SK-N-SH (cell line): Measurements from ENCODE around the gene HTT. TPM values are rescaled to one million over a fixed set of nuclear protein-coding genes. Genes with fewer than 3 reads are reported as not detected.

ENCODE experiments used
- CTCF ChIA-PET: fragments of 300-600, 350-600 bp; formaldehyde crosslinking; extraction: SDS; loops from one replicate; lab custom pipeline; 2021; lab: Yijun Ruan, JAX
- POLR2A ChIA-PET: fragments of 350-600 bp; sonication (Branson Sonifier 250); formaldehyde crosslinking; extraction: SDS; loops from one replicate; lab custom pipeline; 2020; ENCODE audit warnings: antibody characterized with exemption, inconsistent platforms; lab: Yijun Ruan, JAX
- DNase-seq: peaks from one replicate; pipeline ENCODE4 v3.0.0; 2012
- H2AFZ ChIP-seq: fragments of 200-600 bp; sonication (generic); 2 replicates; pipeline ENCODE4 v1.8.1; 2016; ENCODE audit warnings: antibody characterized with exemption, mild to moderate bottlenecking, low read depth
- H3F3A ChIP-seq: fragments of 200-600 bp; sonication (generic); replicated peaks from 2 replicates; pipeline ENCODE3; 2016; ENCODE audit warnings: antibody characterized with exemption, mild to moderate bottlenecking; ENCODE audit not compliant: insufficient read depth
- H3K27ac ChIP-seq, 2 experiments: fragments of 200-500 bp in 1 of 2; fragments of 200-600 bp in 1 of 2; sonication (Bioruptor generic) in 1 of 2; sonication (generic), shearing (Covaris generic) in 1 of 2; 2 replicates each; pipeline versions ENCODE4 v1.5.1 to v1.6.1; 2014 to 2016; ENCODE audit warnings: low read depth in 2 of 2, inconsistent platforms in 1 of 2, low read length in 1 of 2, mild to moderate bottlenecking in 1 of 2, mixed read lengths in 1 of 2
- H3K27me3 ChIP-seq: fragments of 200-600 bp; sonication (generic), shearing (Covaris generic); 2 replicates; pipeline ENCODE4 v1.6.1; 2016; ENCODE audit warnings: mixed run types; ENCODE audit not compliant: insufficient read depth
- H3K36me3 ChIP-seq, 2 experiments: fragments of 200-500 bp in 1 of 2; fragments of 200-600 bp in 1 of 2; sonication (Bioruptor generic) in 1 of 2; sonication (generic) in 1 of 2; replicated peaks in 1 of 2; 2 replicates each; pipeline versions ENCODE3 to v1.5.1; 2014 to 2016; ENCODE audit warnings: low read length in 1 of 2, mild to moderate bottlenecking in 1 of 2; ENCODE audit not compliant: insufficient read depth in 2 of 2, control insufficient read depth in 1 of 2
- H3K4me1 ChIP-seq, 2 experiments: fragments of 200-500 bp in 1 of 2; fragments of 200-600 bp in 1 of 2; sonication (Bioruptor generic) in 1 of 2; sonication (generic), shearing (Covaris generic) in 1 of 2; 2 replicates each; pipeline versions ENCODE4 v1.5.1 to v1.6.1; 2014 to 2016; ENCODE audit warnings: low read depth in 1 of 2, low read length in 1 of 2, mixed run types in 1 of 2; ENCODE audit not compliant: insufficient read depth in 2 of 2, control insufficient read depth in 1 of 2
- H3K4me2 ChIP-seq: fragments of 200-600 bp; sonication (generic), shearing (Covaris generic); 2 replicates; pipeline ENCODE4 v1.6.1; 2017; ENCODE audit warnings: mixed run types
- H3K4me3 ChIP-seq, 2 experiments: fragments of 200-500 bp in 1 of 2; fragments of 200-600 bp in 1 of 2; sonication (Bioruptor generic) in 1 of 2; sonication (generic), shearing (Covaris generic) in 1 of 2; 2 replicates each; pipeline versions ENCODE4 v1.5.1 to v1.8.1; 2014 to 2016; ENCODE audit warnings: low read depth in 2 of 2, inconsistent platforms in 1 of 2, low read length in 1 of 2, mild to moderate bottlenecking in 1 of 2, mixed read lengths in 1 of 2, moderate library complexity in 1 of 2
- H3K79me2 ChIP-seq: fragments of 200-600 bp; sonication (generic); 2 replicates; pipeline ENCODE4 v1.8.1; 2017; ENCODE audit warnings: mild to moderate bottlenecking; ENCODE audit not compliant: insufficient read depth
- H3K9ac ChIP-seq: fragments of 200-600 bp; sonication (generic); 2 replicates; pipeline ENCODE4 v1.6.1; 2017; ENCODE audit warnings: mixed run types
- H3K9me2 ChIP-seq: fragments of 200-600 bp; sonication (generic); 2 replicates; pipeline ENCODE4 v1.6.1; 2017; ENCODE audit warnings: mixed run types
- H3K9me3 ChIP-seq: fragments of 200-600 bp; sonication (generic); 2 replicates; pipeline ENCODE4 v1.6.1; 2017; ENCODE audit warnings: mixed run types, mild to moderate bottlenecking, moderate library complexity
- H4K20me1 ChIP-seq: fragments of 200-600 bp; sonication (generic); 2 replicates; pipeline ENCODE4 v1.6.1; 2017; ENCODE audit warnings: mild to moderate bottlenecking, mixed run types; ENCODE audit not compliant: insufficient read depth
- ELF1 ChIP-seq: IDR thresholded peaks from 2 replicates; pipeline ENCODE4 v1.4.0; 2012
- EP300 ChIP-seq, 2 experiments: IDR thresholded peaks; 2 replicates each; pipeline versions ENCODE4 v1.4.0 to v1.6.1; 2012; ENCODE audit warnings: borderline replicate concordance in 1 of 2, low read depth in 1 of 2, low read length in 1 of 2
- FOSL2 ChIP-seq: IDR thresholded peaks from 2 replicates; pipeline ENCODE4 v1.4.0; 2012; ENCODE audit warnings: low read depth, mild to moderate bottlenecking, moderate library complexity, borderline replicate concordance
- FOXM1 ChIP-seq: IDR thresholded peaks from 2 replicates; pipeline ENCODE4 v1.4.0; 2012; ENCODE audit warnings: low read depth, mild to moderate bottlenecking
- GABPA ChIP-seq: IDR thresholded peaks from 2 replicates; pipeline ENCODE4 v1.4.0; 2012; ENCODE audit warnings: low read depth, mild to moderate bottlenecking
- GATA2 ChIP-seq: sonication (generic); formaldehyde crosslinking; IDR thresholded peaks from 2 replicates; pipeline ENCODE4 v1.5.0; 2020; ENCODE audit warnings: mild to moderate bottlenecking, missing genetic modification reagents
- JUND ChIP-seq: IDR thresholded peaks from 2 replicates; pipeline ENCODE4 v1.4.0; 2012
- MXI1 ChIP-seq: IDR thresholded peaks from 2 replicates; pipeline ENCODE4 v1.6.1; 2012; ENCODE audit warnings: mild to moderate bottlenecking, low read depth, low read length, improper control_type of control experiment
- NFIC ChIP-seq: IDR thresholded peaks from 2 replicates; pipeline ENCODE4 v1.4.0; 2012; ENCODE audit warnings: borderline replicate concordance
- NRF1 ChIP-seq: IDR thresholded peaks from 2 replicates; pipeline ENCODE4 v1.6.1; 2012; ENCODE audit warnings: low read depth, mild to moderate bottlenecking, low read length
- RFX5 ChIP-seq: IDR thresholded peaks from 2 replicates; pipeline ENCODE4 v1.6.1; 2012; ENCODE audit warnings: mild to moderate bottlenecking, improper control_type of control experiment, low read length
- RXRA ChIP-seq: IDR thresholded peaks from 2 replicates; pipeline ENCODE4 v1.4.0; 2012; ENCODE audit warnings: low read depth, mild to moderate bottlenecking, borderline replicate concordance
- SMC3 ChIP-seq: IDR thresholded peaks from 2 replicates; pipeline ENCODE4 v1.6.1; 2012; ENCODE audit warnings: low read depth, low read length, improper control_type of control experiment
- TAF1 ChIP-seq: IDR thresholded peaks from 2 replicates; pipeline ENCODE4 v1.6.1; 2012; ENCODE audit warnings: low read depth, mild to moderate bottlenecking, low read length, moderate library complexity, borderline replicate concordance
- TCF12 ChIP-seq: IDR thresholded peaks from 2 replicates; pipeline ENCODE4 v1.4.0; 2012
- TEAD4 ChIP-seq: IDR thresholded peaks from 2 replicates; pipeline ENCODE4 v1.4.0; 2012; ENCODE audit warnings: mild to moderate bottlenecking, borderline replicate concordance; ENCODE audit not compliant: insufficient read depth
- WGBS: methylation state at CpG from one replicate; pipeline ENCODE4 v1.1.6; 2017; ENCODE audit warnings: low lambda C conversion rate; 5-methylcytosine and 5-hydroxymethylcytosine counted together
- polyA plus RNA-seq, 3 experiments: library from polyadenylated mRNA; depleted of rRNA; stranded (reverse); fragments of >200 nt; gene quantifications; 2 replicates each; pipeline ENCODE4 v1.2.3, GENCODE V29; 2012
- TF ChIP-seq, protein P1 (sequence below): IDR thresholded peaks from 2 replicates; pipeline ENCODE4 v1.6.1; 2012; ENCODE audit warnings: mild to moderate bottlenecking, low read depth, low read length, moderate library complexity
- TF ChIP-seq, protein P2 (sequence below): fragments of 150-350 bp; IDR thresholded peaks from 2 replicates; pipeline ENCODE4 v1.6.1; 2016; ENCODE audit warnings: mild to moderate bottlenecking, low read depth, low read length
- TF ChIP-seq, protein P3 (sequence below): IDR thresholded peaks from 2 replicates; pipeline ENCODE4 v1.4.0; 2012; ENCODE audit warnings: low read depth, borderline replicate concordance
- TF ChIP-seq, protein P4 (sequence below): IDR thresholded peaks from 2 replicates; pipeline ENCODE4; 2012

HTT gene
- polyA plus RNA-seq, 1 of the 3 experiments (the other 2 are of a cell fraction) = 11.3 TPM

DNA sequence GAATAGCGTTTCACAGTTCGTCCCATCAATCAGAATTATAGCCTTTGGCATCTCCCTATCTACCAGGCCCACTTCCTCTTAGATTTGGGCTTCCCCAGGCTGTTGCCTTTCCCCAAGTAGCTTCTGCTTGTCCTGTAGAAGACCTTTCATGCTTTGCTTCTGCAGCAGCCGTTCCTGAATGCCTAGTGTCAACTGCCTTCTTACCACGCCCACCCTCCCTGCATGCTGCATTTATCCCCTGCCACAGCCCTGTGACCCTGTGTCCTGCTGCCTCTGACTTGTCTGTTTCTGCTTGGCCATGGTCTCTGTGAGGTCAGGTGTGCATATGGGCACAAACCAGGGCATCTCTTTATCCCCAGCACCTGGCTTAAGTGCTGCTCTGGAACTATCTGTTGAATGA lies 56.3 kb downstream of the HTT start:
- H3K27ac ChIP-seq = no peak overlapping the region
- no peak overlapping the region for H2AFZ ChIP-seq
- H3K36me3 ChIP-seq = peaks cover 78 to 83% of the 10 kb centered on the region in 2 experiments
- no peaks in the 10 kb centered on the region for H3K9me2 ChIP-seq
- CTCF ChIA-PET = interaction anchor here (0.8 to 1.7 kb wide), 3 partner anchors 23 to 44 kb away, joined by 3 to 4 read pairs (median 4); no protein-coding TSS in a partner anchor
- no peak overlapping the region for H3K9ac ChIP-seq
- H3F3A ChIP-seq = peaks cover under 1% of the 10 kb centered on the region
- no peak overlapping the region for H3K4me3 ChIP-seq
- 93% methylated on average over 4 of the region's 4 CpGs for WGBS
- POLR2A ChIA-PET = no interaction called here
- no peak overlapping the region for H3K4me2 ChIP-seq
- DNase-seq = no peak
- TF ChIP-seq RFX5 (no peak), EP300 (IDR thresholded peaks at IDR 0.05; ENCODE audit: borderline replicate concordance in 1 of 2, low read depth in 1 of 2, low read length in 1 of 2) (no peak), GABPA (no peak), TAF1 (no peak), ELF1 (no peak), FOXM1 (no peak), SMC3 (no peak), NRF1 (no peak), TEAD4 (no peak), MXI1 (no peak)
- H3K79me2 ChIP-seq = no peaks in the 10 kb centered on the region
- no peaks in the 10 kb centered on the region for H4K20me1 ChIP-seq
- no peaks in the 10 kb centered on the region for H3K27me3 ChIP-seq
- no peaks in the 10 kb centered on the region for H3K9me3 ChIP-seq
- H3K4me1 ChIP-seq = no peaks in the 10 kb centered on the region

DNA sequence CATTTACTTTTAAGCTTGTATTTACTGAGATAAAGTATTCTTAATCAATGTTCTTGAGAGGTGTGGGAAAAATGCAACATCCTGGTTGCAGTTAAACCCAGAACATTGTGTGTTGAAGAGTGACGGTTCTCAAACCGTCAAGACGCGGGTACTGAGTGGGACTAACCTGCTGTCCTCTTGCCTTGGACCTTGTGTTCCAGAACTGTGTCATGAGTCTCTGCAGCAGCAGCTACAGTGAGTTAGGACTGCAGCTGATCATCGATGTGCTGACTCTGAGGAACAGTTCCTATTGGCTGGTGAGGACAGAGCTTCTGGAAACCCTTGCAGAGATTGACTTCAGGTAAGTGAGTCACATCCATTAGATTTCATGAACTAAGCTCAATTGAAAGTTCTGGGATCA lies 59.7 kb downstream of the HTT start:
- no peak for DNase-seq
- 98% methylated on average over 5 of the region's 5 CpGs for WGBS
- Histone ChIP-seq H3K4me2 (no peak overlapping the region), H4K20me1 (no peaks in the 10 kb centered on the region), H3K79me2 (no peaks in the 10 kb centered on the region), H2AFZ (no peak overlapping the region), H3K36me3 (peaks cover 58 to 83% of the 10 kb centered on the region in 2 experiments), H3K4me1 (no peaks in the 10 kb centered on the region), H3K4me3 (no peak overlapping the region), H3K27ac (no peak overlapping the region), H3F3A (peaks cover 9% of the 10 kb centered on the region), H3K9me3 (no peaks in the 10 kb centered on the region), H3K27me3 (no peaks in the 10 kb centered on the region), H3K9ac (no peak overlapping the region), H3K9me2 (no peaks in the 10 kb centered on the region)
- ChIA-PET POLR2A (no interaction called here), CTCF (interaction anchor here (0.9 to 2.9 kb wide), 5 partner anchors 12 to 156 kb away, joined by 3 to 16 read pairs (median 3); no protein-coding TSS in a partner anchor)
- no peak for TF ChIP-seq MXI1
- TF ChIP-seq, protein P1, sequence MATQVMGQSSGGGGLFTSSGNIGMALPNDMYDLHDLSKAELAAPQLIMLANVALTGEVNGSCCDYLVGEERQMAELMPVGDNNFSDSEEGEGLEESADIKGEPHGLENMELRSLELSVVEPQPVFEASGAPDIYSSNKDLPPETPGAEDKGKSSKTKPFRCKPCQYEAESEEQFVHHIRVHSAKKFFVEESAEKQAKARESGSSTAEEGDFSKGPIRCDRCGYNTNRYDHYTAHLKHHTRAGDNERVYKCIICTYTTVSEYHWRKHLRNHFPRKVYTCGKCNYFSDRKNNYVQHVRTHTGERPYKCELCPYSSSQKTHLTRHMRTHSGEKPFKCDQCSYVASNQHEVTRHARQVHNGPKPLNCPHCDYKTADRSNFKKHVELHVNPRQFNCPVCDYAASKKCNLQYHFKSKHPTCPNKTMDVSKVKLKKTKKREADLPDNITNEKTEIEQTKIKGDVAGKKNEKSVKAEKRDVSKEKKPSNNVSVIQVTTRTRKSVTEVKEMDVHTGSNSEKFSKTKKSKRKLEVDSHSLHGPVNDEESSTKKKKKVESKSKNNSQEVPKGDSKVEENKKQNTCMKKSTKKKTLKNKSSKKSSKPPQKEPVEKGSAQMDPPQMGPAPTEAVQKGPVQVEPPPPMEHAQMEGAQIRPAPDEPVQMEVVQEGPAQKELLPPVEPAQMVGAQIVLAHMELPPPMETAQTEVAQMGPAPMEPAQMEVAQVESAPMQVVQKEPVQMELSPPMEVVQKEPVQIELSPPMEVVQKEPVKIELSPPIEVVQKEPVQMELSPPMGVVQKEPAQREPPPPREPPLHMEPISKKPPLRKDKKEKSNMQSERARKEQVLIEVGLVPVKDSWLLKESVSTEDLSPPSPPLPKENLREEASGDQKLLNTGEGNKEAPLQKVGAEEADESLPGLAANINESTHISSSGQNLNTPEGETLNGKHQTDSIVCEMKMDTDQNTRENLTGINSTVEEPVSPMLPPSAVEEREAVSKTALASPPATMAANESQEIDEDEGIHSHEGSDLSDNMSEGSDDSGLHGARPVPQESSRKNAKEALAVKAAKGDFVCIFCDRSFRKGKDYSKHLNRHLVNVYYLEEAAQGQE = no peak
- TF ChIP-seq GATA2 (CRISPR knock-in tag) = no peak
- TF ChIP-seq TCF12 = no peak
- TF ChIP-seq, protein P2, sequence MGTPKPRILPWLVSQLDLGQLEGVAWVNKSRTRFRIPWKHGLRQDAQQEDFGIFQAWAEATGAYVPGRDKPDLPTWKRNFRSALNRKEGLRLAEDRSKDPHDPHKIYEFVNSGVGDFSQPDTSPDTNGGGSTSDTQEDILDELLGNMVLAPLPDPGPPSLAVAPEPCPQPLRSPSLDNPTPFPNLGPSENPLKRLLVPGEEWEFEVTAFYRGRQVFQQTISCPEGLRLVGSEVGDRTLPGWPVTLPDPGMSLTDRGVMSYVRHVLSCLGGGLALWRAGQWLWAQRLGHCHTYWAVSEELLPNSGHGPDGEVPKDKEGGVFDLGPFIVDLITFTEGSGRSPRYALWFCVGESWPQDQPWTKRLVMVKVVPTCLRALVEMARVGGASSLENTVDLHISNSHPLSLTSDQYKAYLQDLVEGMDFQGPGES = no peak
- no peak for TF ChIP-seq TAF1
- no peak for TF ChIP-seq NRF1
- no peak for TF ChIP-seq EP300 (IDR thresholded peaks at IDR 0.05; ENCODE audit: borderline replicate concordance in 1 of 2, low read depth in 1 of 2, low read length in 1 of 2)
- no peak for TF ChIP-seq RXRA
- no peak for TF ChIP-seq JUND
- no peak for TF ChIP-seq FOSL2
- TF ChIP-seq, protein P3, sequence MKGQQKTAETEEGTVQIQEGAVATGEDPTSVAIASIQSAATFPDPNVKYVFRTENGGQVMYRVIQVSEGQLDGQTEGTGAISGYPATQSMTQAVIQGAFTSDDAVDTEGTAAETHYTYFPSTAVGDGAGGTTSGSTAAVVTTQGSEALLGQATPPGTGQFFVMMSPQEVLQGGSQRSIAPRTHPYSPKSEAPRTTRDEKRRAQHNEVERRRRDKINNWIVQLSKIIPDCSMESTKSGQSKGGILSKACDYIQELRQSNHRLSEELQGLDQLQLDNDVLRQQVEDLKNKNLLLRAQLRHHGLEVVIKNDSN = no peak
- TF ChIP-seq, protein P4, sequence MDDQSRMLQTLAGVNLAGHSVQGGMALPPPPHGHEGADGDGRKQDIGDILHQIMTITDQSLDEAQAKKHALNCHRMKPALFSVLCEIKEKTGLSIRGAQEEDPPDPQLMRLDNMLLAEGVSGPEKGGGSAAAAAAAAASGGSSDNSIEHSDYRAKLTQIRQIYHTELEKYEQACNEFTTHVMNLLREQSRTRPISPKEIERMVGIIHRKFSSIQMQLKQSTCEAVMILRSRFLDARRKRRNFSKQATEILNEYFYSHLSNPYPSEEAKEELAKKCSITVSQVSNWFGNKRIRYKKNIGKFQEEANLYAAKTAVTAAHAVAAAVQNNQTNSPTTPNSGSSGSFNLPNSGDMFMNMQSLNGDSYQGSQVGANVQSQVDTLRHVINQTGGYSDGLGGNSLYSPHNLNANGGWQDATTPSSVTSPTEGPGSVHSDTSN = no peak
- TF ChIP-seq NFIC = no peak
